ENCODE data around the gene KRTAP10-6. TPM values are rescaled to one million over a fixed set of nuclear protein-coding genes. Genes with fewer than 3 reads are reported as not detected.

The KRTAP10-6 gene
- total RNA-seq = not detected in 2 replicates

GRCh38 chr21:44592446-44593311 is at the start of gene KRTAP10-6:
Gene KRTAP10-6, minus strand, starts transcription at chr21:44592505. Its CDS starts 21 bp downstream, at chr21:44592484.

GRCh38 chr21:44637018-44637850 is 44.9 kb upstream of the KRTAP10-6 start, which contains the start of gene KRTAP10-10:
Gene KRTAP10-10, plus strand, starts transcription at chr21:44637356. Its CDS starts 62 bp downstream, at chr21:44637418.

DNA sequence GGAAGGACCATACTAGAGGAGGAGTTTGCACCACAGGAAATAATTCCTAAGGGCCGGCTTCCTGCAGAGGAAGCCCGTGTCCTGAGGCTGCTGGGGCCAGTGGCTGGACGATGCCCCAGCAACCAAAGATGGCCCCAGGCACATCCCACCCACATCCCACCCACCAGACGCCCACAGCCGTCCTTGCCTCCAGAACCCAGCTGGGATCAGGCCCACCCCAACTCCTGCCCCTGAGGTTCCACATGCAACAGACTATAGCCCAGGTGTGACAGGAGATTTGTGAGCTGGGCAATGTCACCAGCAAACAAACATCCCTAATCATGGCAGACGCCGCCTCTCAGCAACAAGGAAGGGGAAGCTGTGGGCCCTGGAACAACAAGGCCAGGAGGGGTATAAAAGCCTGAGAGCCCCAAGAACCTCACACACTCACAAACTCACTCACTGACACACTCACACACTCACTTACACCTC is 34.4 kb upstream of the KRTAP10-6 start, which contains the start of gene KRTAP10-9:
TSS of gene KRTAP10-9 (plus strand) at position 421 of the 471 bp plus-strand sequence. CDS start 79 bp downstream, outside the sequence.

DNA sequence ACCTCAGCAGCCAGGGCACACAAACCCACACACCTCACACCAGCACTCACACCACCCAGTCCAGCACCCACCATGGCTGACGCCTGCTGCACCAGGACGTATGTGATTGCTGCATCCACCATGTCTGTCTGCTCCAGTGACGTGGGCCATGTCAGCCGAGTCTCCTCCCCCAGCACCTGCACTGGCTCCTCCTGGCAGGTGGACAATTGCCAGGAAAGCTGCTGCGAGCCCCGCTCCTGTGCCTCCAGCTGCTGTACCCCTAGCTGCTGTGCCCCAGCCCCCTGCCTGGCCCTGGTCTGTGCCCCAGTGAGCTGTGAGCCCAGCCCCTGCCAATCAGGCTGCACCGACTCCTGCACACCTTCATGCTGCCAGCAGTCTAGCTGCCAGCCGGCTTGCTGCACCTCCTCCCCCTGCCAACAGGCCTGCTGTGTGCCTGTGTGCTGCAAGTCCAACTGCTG is 19.8 kb upstream of the KRTAP10-6 start, which contains the start of gene KRTAP10-8:
TSS of gene KRTAP10-8 (plus strand) at position 51 of the 458 bp plus-strand sequence. CDS start at position 73, 22 bp downstream.

GRCh38 chr21:44600118-44600978 is 8.0 kb upstream of the KRTAP10-6 start, which contains the start of gene KRTAP10-7:
Gene KRTAP10-7, plus strand, starts transcription at chr21:44600597. Its CDS starts 25 bp downstream, at chr21:44600622.

DNA sequence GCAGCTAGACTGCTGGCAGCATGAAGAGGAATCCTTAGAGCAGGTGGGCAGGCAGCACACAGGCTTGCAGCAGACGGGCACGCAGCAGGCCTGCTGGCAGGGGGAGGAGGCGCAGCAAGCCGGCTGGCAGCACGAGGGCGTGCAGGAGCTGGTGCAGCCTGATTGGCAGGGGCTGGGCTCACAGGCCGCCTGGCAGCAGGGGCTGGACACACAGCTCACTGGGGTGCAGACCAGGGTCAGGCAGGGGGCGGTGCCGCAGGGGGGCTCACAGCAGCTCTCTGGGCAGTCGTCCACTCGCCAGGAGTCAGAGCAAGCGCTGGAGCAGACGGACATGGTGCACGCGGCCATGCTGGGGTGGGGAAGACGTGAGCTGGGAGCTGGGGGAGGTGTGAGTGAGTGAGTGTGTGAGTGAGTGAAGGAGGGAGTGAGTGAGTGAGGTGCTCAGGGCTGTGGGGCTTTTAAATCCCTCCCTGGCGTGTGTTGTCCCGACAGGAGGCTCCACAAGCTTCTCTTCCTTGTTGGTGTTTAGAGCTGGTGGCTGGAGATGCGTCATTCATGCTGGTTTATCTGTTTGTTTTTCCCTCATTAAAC is 12.0 kb downstream of the KRTAP10-6 start, which contains the start of gene KRTAP10-5:
TSS of gene KRTAP10-5 (minus strand) at position 374 of the 591 bp plus-strand sequence. CDS start at position 348, 26 bp downstream.

DNA sequence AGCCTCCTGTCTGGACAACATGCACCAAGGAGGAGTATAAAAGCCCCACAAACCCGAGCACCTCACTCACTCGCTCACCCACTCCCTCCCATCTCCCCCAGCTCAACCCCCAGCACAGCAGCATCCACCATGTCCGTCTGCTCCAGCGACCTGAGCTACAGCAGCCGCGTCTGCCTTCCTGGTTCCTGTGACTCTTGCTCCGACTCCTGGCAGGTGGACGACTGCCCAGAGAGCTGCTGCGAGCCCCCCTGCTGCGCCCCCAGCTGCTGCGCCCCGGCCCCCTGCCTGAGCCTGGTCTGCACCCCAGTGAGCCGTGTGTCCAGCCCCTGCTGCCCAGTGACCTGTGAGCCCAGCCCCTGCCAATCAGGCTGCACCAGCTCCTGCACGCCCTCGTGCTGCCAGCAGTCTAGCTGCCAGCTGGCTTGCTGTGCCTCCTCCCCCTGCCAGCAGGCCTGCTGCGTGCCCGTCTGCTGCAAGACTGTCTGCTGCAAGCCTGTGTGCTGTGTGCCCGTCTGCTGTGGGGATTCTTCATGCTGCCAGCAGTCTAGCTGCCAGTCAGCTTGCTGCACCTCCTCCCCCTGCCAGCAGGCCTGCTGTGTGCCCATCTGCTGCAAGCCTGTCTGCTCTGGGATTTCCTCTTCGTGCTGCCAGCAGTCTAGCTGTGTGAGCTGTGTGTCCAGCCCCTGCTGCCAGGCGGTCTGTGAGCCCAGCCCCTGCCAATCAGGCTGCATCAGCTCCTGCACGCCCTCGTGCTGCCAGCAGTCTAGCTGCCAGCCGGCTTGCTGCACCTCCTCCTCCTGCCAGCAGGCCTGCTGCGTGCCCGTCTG is 18.5 kb downstream of the KRTAP10-6 start, which contains the start of gene KRTAP10-4:
TSS of gene KRTAP10-4 (plus strand) at position 100 of the 827 bp plus-strand sequence. CDS start at position 130, 30 bp downstream.

DNA sequence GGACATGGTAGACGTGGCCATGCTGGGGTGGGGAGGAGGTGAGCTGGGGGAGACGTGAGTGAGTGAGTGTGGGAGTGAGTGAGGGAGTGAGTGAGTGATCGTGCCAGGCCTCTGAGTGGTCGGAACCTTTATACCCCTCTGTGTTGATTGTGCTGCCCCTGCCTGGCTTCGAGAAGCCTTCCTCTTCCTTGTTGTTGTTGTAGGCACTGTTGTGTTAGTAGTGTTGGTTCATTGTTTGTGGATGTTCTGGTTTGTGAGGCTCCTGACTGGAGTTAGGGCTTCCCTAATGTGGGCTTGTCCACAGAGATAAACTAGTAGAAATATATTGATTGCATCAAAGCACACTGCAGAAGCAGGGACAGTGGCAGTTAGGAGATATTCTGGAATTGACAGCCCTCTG is 33.6 kb downstream of the KRTAP10-6 start, which contains the start of gene KRTAP10-3:
TSS of gene KRTAP10-3 (minus strand) at position 101 of the 400 bp plus-strand sequence. CDS start at position 21, 80 bp downstream.

GRCh38 chr21:44551340-44551961 is 40.9 kb downstream of the KRTAP10-6 start, which contains the start of gene KRTAP10-2:
Gene KRTAP10-2, minus strand, starts transcription at chr21:44551505. Its CDS starts 47 bp downstream, at chr21:44551458.

Other genes starting within 250 kb of the KRTAP10-6 start
- under 0.01 TPM in 1 of 2 replicates, not detected in the other for gene TRPM2, start 238.9 kb downstream of the KRTAP10-6 start, total RNA-seq
- under 0.01 TPM in 2 replicates for gene LRRC3, start 137.0 kb downstream of the KRTAP10-6 start, total RNA-seq
- gene KRTAP10-1, start 52.3 kb downstream of the KRTAP10-6 start, total RNA-seq = not detected in 2 replicates
- gene KRTAP10-2, start 41.0 kb downstream of the KRTAP10-6 start, total RNA-seq = not detected in 2 replicates
- not detected in 2 replicates for gene KRTAP10-3, start 33.7 kb downstream of the KRTAP10-6 start, total RNA-seq
- not detected in 2 replicates for gene KRTAP10-4, start 18.8 kb downstream of the KRTAP10-6 start, total RNA-seq
- gene KRTAP10-5, start 11.9 kb downstream of the KRTAP10-6 start, total RNA-seq = not detected in 2 replicates
- not detected in 2 replicates for gene KRTAP10-7, start 8.1 kb upstream of the KRTAP10-6 start, total RNA-seq
- not detected in 2 replicates for gene KRTAP10-8, start 19.6 kb upstream of the KRTAP10-6 start, total RNA-seq
- gene KRTAP10-9, start 34.6 kb upstream of the KRTAP10-6 start, total RNA-seq = not detected in 2 replicates
- gene KRTAP10-10, start 44.9 kb upstream of the KRTAP10-6 start, total RNA-seq = not detected in 2 replicates
- not detected in 2 replicates for gene KRTAP10-11, start 53.9 kb upstream of the KRTAP10-6 start, total RNA-seq
- gene KRTAP12-4, start 62.2 kb upstream of the KRTAP10-6 start, total RNA-seq = not detected in 2 replicates
- not detected in 2 replicates for gene KRTAP12-3, start 65.4 kb upstream of the KRTAP10-6 start, total RNA-seq
- gene KRTAP12-2, start 74.4 kb upstream of the KRTAP10-6 start, total RNA-seq = not detected in 2 replicates
- gene KRTAP12-1, start 89.7 kb upstream of the KRTAP10-6 start, total RNA-seq = not detected in 2 replicates
- gene KRTAP10-12, start 104.7 kb upstream of the KRTAP10-6 start, total RNA-seq = not detected in 2 replicates
- gene TSPEAR, start 119.1 kb upstream of the KRTAP10-6 start, total RNA-seq = not detected in 2 replicates
- gene UBE2G2, start 209.3 kb upstream of the KRTAP10-6 start, total RNA-seq = 41.8 and 55.8 TPM in 2 replicates
- gene SUMO3, start 225.6 kb upstream of the KRTAP10-6 start, total RNA-seq = 71.7 and 77.9 TPM in 2 replicates

Measured in bronchial smooth muscle cell (primary cell).